HUES64 (cell line): ENCODE measurements around the gene HS6ST1.
"Not testable (repeated sequence)": the region's sequence is repeated elsewhere in the genome, so short reads cannot be mapped to it uniquely, and the experiment has no call there.

Experiments
- H3K27ac ChIP-seq: 2 replicates; pipeline ENCODE4 v1.7.0; 2013; ENCODE audit warnings: low read depth, low read length, inconsistent platforms
- H3K27me3 ChIP-seq: 2 replicates; pipeline ENCODE4 v1.6.1; 2013; ENCODE audit warnings: mild to moderate bottlenecking, low read length; ENCODE audit not compliant: insufficient read depth
- H3K36me3 ChIP-seq: 2 replicates; pipeline ENCODE4 v1.6.1; 2013; ENCODE audit warnings: mild to moderate bottlenecking, low read length; ENCODE audit not compliant: insufficient read depth
- H3K4me1 ChIP-seq: 2 replicates; pipeline ENCODE4 v1.6.1; 2013; ENCODE audit warnings: mild to moderate bottlenecking, low read length, moderate library complexity; ENCODE audit not compliant: insufficient read depth
- H3K4me3 ChIP-seq: 2 replicates; pipeline ENCODE4 v1.5.1; 2013; ENCODE audit warnings: mild to moderate bottlenecking, low read length, moderate library complexity
- H3K9ac ChIP-seq: 2 replicates; pipeline ENCODE4 v1.6.1; 2013; ENCODE audit warnings: mild to moderate bottlenecking, low read depth, low read length
- H3K9me3 ChIP-seq: 2 replicates; pipeline ENCODE4 v1.6.1; 2013; ENCODE audit warnings: low read depth, low read length; ENCODE audit not compliant: insufficient read depth
- whole genome bisulfite sequencing: fragments of 150-250, 120-280 bp; methylation state at CpG from one replicate; pipeline ENCODE4 v1.1.7; 2013; ENCODE audit warnings: missing lambda C conversion rate; 5-methylcytosine and 5-hydroxymethylcytosine counted together

The HS6ST1 gene

DNA sequence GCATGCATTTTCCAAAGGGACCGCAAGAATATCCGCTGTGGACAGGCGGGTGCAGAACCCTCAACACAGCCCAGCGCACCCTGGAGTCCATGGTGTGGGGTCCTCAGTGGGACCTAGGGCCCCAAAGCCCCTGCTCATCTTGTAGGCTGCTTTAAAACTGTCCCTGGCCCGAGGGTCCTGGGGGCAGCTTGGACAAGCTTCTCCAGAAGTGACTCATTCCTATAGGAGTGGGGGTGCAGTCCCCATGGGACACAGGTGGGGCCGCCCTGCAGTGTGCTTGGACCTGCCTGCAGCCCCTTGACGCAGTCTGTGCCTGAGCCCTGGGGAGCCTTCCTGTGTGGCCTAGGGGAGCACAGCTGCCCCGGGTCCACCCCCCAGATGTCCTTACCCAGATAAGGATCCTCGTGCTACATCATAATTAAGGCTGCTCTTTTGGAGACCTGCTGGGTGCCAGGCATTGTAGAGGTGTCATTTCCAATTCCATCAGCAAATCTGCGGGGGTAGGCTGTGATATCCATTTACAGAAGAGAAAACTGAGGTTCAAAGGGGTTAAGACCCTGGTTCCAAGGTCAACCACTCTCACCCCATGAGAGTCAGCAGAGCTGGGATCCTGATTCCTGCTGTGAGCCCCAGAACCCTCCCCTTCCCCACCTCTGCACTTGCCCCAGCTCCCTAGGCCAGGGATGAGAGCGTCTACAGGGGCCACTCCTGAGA, 1.7 kb upstream of the HS6ST1 start:
- no peak overlapping the region for H3K9ac ChIP-seq
- H3K27ac ChIP-seq = no peak overlapping the region
- H3K27me3 ChIP-seq = peaks cover 36% of the 10 kb centered on the region
- H3K36me3 ChIP-seq = peaks cover 7% of the 10 kb centered on the region
- peaks cover 32% of the 10 kb centered on the region for H3K4me1 ChIP-seq
- no peaks in the 10 kb centered on the region for H3K9me3 ChIP-seq
- WGBS = 88% methylated on average over 11 of the region's 11 CpGs
- no peak overlapping the region for H3K4me3 ChIP-seq

DNA sequence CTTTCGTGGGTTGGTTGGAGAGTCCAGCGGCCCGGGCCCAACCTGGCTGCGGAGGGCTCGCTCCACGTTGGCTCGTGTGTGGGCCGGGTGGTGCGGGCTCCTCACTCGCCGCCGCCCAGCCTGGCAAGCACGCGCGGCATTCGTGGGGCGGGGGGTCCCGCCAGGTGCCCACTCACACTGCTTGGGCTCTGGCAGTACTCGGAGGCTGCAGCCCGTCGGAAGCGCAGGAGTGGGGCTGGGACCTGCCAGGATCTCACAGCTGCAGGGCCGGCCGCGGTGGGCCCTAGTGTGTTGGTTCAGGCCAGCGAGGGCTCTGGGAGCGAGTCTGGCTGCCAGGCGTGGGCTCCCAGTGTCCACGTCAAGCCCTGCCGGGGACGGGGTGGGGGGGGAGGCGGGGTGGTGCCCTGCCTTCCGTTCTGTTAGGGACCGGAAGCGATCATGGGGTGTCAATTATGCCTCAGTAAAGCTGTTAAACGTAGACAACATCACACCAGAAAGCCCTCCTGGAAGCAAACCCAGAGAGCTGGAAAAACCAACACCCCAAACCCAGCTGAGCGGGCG, 1.0 kb upstream of the HS6ST1 start:
- Histone ChIP-seq H3K27me3 (peaks cover 36% of the 10 kb centered on the region), H3K9me3 (no peaks in the 10 kb centered on the region), H3K36me3 (peaks cover 11% of the 10 kb centered on the region), H3K27ac (no peak overlapping the region), H3K9ac (no peak overlapping the region), H3K4me3 (peak overlapping the region; percentile 61), H3K4me1 (peaks cover 33% of the 10 kb centered on the region)
- WGBS = 79% methylated on average over 38 of the region's 38 CpGs

DNA sequence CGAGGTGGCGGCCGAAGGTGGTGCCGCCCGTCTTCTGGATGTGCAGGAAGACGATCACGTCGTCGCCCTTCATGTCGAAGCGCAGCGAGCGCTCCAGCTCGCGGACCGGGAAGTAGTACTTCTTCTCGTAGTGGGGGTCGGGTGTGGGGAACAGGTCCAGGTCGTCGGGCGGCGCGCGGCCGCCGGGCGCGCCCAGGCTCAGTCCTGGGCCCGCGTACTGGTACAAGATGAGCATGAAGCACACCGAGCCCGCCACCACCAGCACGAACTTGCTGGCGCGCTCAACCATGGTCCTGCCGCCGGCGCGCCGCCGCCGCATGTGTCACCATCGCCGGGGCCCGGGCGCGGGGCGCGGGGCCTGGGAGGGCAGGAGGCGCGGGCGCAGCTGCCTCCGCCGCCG, 423 bp downstream of the HS6ST1 start:
- under 1% methylated on average over 26 of the region's 55 CpGs for WGBS
- Histone ChIP-seq H3K36me3 (peaks cover 14% of the 10 kb centered on the region), H3K4me3 (peak overlapping the region; percentile 91), H3K27me3 (peaks cover 36% of the 10 kb centered on the region), H3K4me1 (peaks cover 33% of the 10 kb centered on the region)
- H3K27ac ChIP-seq, H3K9ac ChIP-seq, H3K9me3 ChIP-seq: not testable (repeated sequence)

DNA sequence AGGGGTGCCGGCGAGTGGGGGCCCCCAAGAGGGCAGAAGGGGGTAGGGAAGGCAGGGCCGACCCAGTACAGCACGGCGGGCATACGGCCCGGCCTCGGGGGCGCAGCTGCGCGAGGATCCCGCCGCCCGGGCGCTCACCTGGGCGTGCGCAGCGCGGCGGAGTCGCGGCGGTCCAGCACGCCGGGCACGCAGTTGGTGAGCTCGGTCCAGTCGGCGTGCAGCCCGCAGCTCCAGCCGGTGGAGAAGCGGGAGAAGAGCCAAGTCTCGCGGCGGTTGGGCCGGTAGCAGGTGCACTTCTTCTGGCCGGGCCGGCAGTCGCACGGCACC, 806 bp downstream of the HS6ST1 start:
- Histone ChIP-seq H3K4me3 (peak overlapping the region; percentile 91), H3K4me1 (peaks cover 32% of the 10 kb centered on the region), H3K27me3 (peaks cover 36% of the 10 kb centered on the region), H3K36me3 (peaks cover 14% of the 10 kb centered on the region), H3K9ac (peak overlapping the region; percentile 80)
- under 1% methylated on average over 23 of the region's 40 CpGs for WGBS
- not testable (repeated sequence) for H3K27ac ChIP-seq, H3K9me3 ChIP-seq

GRCh38 chr2:128317181-128317898, 1.3 kb downstream of the HS6ST1 start:
- peaks cover 14% of the 10 kb centered on the region for H3K36me3 ChIP-seq
- H3K9me3 ChIP-seq = no peaks in the 10 kb centered on the region
- peak overlapping the region; percentile 80 for H3K9ac ChIP-seq
- peak overlapping the region; percentile 91 for H3K4me3 ChIP-seq
- H3K4me1 ChIP-seq = peaks cover 27% of the 10 kb centered on the region
- 3% methylated on average over 35 of the region's 35 CpGs for WGBS
- no peak overlapping the region for H3K27ac ChIP-seq
- H3K27me3 ChIP-seq = peaks cover 36% of the 10 kb centered on the region

DNA sequence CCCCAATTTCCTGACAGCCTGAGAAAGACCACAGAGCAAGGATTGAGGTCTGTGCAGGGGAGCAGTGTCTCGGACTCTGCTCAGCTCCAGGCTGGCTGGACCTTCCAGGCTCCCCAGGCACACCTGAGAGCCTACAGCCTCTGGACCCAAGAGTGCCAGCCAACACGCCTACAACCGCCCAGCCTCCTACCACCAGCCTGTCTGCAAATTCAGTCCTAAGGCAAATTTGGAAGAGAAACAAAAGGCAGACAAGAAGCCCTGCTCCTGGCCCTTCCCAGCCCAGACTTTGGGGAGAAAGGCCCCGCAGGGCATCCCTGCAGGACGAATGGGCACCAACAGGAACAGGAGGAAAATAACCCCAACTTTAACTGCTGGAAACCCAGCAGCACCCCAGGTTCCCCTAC, 1.9 kb downstream of the HS6ST1 start:
- H3K27me3 ChIP-seq = peaks cover 36% of the 10 kb centered on the region
- H3K9me3 ChIP-seq = no peaks in the 10 kb centered on the region
- H3K4me1 ChIP-seq = peaks cover 26% of the 10 kb centered on the region
- H3K36me3 ChIP-seq = peaks cover 14% of the 10 kb centered on the region
- WGBS = 50% methylated on average over 5 of the region's 5 CpGs
- H3K4me3 ChIP-seq = peak overlapping the region; percentile 91
- no peak overlapping the region for H3K27ac ChIP-seq
- peak overlapping the region; percentile 80 for H3K9ac ChIP-seq

DNA sequence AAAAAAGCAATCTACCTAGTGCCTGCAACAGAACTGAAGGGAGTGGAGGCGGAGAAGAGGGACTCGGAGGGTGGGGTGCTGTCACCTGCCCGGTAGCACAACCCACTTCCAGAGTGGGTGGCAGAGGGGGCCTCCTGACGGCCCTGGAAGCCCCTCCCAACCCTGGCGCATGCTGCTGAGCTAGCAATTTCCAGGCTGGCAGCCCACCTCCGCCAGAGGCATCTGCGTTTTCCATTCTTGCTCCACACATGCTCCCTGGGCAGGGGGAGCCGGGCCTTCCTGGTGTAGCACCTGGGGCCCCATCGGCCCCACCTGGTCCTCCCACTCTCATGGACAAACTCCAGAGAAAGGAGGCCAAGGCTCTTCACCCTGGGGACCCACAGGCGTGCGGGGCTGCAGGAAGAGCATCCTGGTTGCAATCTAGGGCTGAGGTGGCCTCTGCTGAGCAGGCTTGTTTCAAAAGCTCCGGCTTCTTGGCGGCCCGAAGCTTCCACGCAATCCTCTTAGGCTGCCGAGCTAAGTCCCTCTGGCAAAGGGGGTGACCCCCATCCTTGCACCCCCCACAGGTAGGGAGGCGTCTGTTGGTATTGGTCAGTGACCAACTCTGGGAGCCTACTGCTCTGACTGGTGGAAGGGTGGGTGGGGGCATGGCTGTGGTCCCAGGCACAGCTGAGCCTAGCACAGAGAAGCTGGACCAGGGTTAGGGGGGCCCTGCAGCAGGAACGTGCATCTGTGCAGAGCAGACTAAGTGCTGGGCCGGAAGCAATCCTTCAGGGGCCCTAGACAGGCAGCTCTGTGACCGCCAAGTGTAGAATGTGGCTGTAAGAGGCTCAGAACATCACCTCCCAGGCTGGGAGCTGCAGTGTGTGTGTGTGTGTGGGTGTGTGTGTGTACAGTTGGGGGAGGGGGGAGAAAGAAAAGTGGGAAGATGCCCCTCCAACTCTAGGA, 2.6 kb downstream of the HS6ST1 start:
- Histone ChIP-seq H3K36me3 (peaks cover 14% of the 10 kb centered on the region), H3K4me1 (peaks cover 20% of the 10 kb centered on the region), H3K9me3 (no peaks in the 10 kb centered on the region), H3K27me3 (peaks cover 30% of the 10 kb centered on the region), H3K4me3 (peak overlapping the region; percentile 91), H3K9ac (peak overlapping the region; percentile 80; the same call in 1 of the 2 replicates), H3K27ac (no peak overlapping the region)
- WGBS = 83% methylated on average over 20 of the region's 20 CpGs

DNA sequence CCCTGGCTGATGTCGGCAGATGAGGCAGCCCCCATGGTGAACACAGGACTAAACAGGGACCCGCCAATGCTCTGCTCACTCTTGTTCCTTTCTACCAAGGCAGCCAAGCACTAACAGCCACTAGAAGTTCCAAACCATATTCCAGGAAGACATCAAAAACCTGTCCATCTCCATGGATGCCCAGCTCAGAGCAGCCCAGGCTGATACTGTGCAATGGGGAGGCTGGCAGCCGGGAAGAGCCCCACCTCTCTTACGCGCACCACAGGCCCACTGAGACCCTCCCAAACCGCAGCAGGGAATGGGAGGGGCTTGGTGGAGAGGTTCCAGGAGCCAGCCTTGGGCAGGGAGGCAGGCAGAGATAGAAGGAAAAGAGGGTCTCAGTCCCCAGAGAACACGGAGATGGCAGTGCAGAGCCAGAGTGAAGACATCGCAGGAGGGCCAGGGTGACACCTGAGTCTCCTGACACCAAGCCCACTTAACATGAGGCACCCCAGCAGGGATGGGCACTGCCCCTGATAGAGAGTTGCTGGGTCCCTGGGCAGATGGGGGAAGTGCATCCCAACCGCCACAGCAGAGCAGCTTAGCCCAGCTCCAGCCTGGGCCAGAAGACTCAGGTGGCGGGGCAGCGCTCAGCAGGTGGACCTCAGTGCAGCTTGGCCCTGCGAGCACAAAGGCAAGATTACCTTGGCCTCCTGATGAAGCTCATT, 3.4 kb downstream of the HS6ST1 start:
- H3K9me3 ChIP-seq = no peaks in the 10 kb centered on the region
- 0 out of 2 replicates have a peak overlapping the region, but pooled peaks have one; percentile 23 for H3K4me3 ChIP-seq
- H3K4me1 ChIP-seq = peaks cover 20% of the 10 kb centered on the region
- H3K27ac ChIP-seq = no peak overlapping the region
- H3K27me3 ChIP-seq = peaks cover 22% of the 10 kb centered on the region
- H3K36me3 ChIP-seq = peaks cover 14% of the 10 kb centered on the region
- WGBS = 79% methylated on average over 12 of the region's 12 CpGs
- H3K9ac ChIP-seq = no peak overlapping the region

- Histone ChIP-seq H3K9me3 (no peaks in the 10 kb centered on the region), H3K27ac (no peak overlapping the region), H3K27me3 (peaks cover 15% of the 10 kb centered on the region), H3K36me3 (peaks cover 14% of the 10 kb centered on the region), H3K4me3 (no peak overlapping the region), H3K9ac (no peak overlapping the region), H3K4me1 (peaks cover 20% of the 10 kb centered on the region; the same call in 1 of the 2 replicates)
- WGBS = 93% methylated on average over 20 of the region's 20 CpGs
These were observed 4.1 kb downstream of the HS6ST1 start for GRCh38 chr2:128314348-128315121.

DNA sequence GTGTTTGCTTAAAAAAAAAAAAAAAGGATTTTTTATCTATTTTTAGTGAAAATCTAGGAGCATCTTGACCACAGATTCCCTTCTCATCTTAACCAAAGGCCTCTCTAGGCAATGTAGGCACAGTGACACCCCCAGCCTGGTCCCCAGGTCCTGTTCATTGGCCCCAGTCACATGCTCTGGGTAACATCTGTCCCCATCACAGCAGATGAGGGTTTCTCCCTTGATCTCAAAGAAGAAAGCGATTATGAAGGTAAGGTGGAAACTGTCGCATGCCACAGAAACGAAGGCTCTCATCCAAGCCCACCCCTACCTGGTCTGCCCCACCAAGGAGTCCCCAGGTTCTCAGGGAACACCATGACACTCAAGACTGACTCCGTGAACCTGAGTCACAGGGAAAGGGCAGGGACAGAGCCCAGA, 4.7 kb downstream of the HS6ST1 start:
- H3K27me3 ChIP-seq = peaks cover 10% of the 10 kb centered on the region
- H3K27ac ChIP-seq = no peak overlapping the region
- H3K9me3 ChIP-seq = no peaks in the 10 kb centered on the region
- no peak overlapping the region for H3K9ac ChIP-seq
- over 99% methylated on average over 4 of the region's 4 CpGs for WGBS
- H3K4me3 ChIP-seq = no peak overlapping the region
- peaks cover 14% of the 10 kb centered on the region for H3K36me3 ChIP-seq
- peaks cover 20% of the 10 kb centered on the region; the same call in 1 of the 2 replicates for H3K4me1 ChIP-seq
